Measurements from ENCODE around the gene DBN1.
A peak's percentile ranks its signal among the peaks of the same experiment; 100 is the strongest.

The DBN1 gene

GRCh38 chr5:177507596-177508220 lies 34.3 kb upstream of the DBN1 start:
- H2AFZ ChIP-seq (ENCODE audit: insufficient read depth, low read length, poor library complexity) = no peak overlapping the region
- no CpG with 5 or more reads among the region's 17 CpGs for WGBS (ENCODE audit: extremely low coverage, insufficient coverage, insufficient read length)
- no peak overlapping the region for H3K9ac ChIP-seq (ENCODE audit: low read length)
- H3K4me2 ChIP-seq (ENCODE audit: low read length) = no peak overlapping the region
- no peaks in the 10 kb centered on the region for H3K79me2 ChIP-seq (ENCODE audit: control insufficient read depth, insufficient read depth, low read length, poor library complexity)
- no peak overlapping the region for H3K4me3 ChIP-seq (ENCODE audit: low read depth, low read length)
- H4K12ac ChIP-seq (ENCODE audit: low read depth, low read length) = no peak overlapping the region
- no peak for DNase-seq
- H4K8ac ChIP-seq (ENCODE audit: low read depth, low read length) = no peak overlapping the region
- H3K27me3 ChIP-seq (ENCODE audit: insufficient read depth, low read length) = no peaks in the 10 kb centered on the region
- no peak overlapping the region for H3K27ac ChIP-seq (ENCODE audit: low read depth, low read length)
- H2AK5ac ChIP-seq (ENCODE audit: low read length) = no peak overlapping the region
- no peak overlapping the region for H2BK5ac ChIP-seq (ENCODE audit: low read depth, low read length, poor library complexity)
- no peaks in the 10 kb centered on the region for H3K79me1 ChIP-seq (ENCODE audit: low read length)
- no peak overlapping the region for H4K91ac ChIP-seq (ENCODE audit: low read depth, low read length)
- no peak overlapping the region for H3K14ac ChIP-seq (ENCODE audit: low read length)
- H3K18ac ChIP-seq (ENCODE audit: low read length) = no peak overlapping the region
- no peaks in the 10 kb centered on the region for H3K4me1 ChIP-seq (ENCODE audit: control insufficient read depth in 1 of 2, insufficient read depth in 2 of 2, low read length in 2 of 2)
- H3K23ac ChIP-seq (ENCODE audit: low read length) = no peak overlapping the region
- no peak overlapping the region for H2BK120ac ChIP-seq (ENCODE audit: insufficient read depth, low read length, poor library complexity)
- H3K4ac ChIP-seq (ENCODE audit: low read depth, low read length) = no peak overlapping the region
- no peaks in the 10 kb centered on the region for H3K9me3 ChIP-seq (ENCODE audit: insufficient read depth, low read depth, low read length)
- H2BK12ac ChIP-seq (ENCODE audit: low read length) = no peak overlapping the region
- H3K36me3 ChIP-seq (ENCODE audit: control insufficient read depth in 1 of 2, insufficient read depth in 2 of 2, low read length in 2 of 2) = peaks cover 38 to 48% of the 10 kb centered on the region in 2 experiments

GRCh38 chr5:177507165-177507564 lies 33.7 kb upstream of the DBN1 start:
- Histone ChIP-seq H4K8ac (ENCODE audit: low read depth, low read length) (no peak overlapping the region), H2AFZ (ENCODE audit: insufficient read depth, low read length, poor library complexity) (no peak overlapping the region), H3K79me1 (ENCODE audit: low read length) (no peaks in the 10 kb centered on the region), H3K9ac (ENCODE audit: low read length) (no peak overlapping the region), H2BK5ac (ENCODE audit: low read depth, low read length, poor library complexity) (no peak overlapping the region), H3K27ac (ENCODE audit: low read depth, low read length) (no peak overlapping the region), H3K36me3 (ENCODE audit: control insufficient read depth in 1 of 2, insufficient read depth in 2 of 2, low read length in 2 of 2) (peaks cover 32 to 43% of the 10 kb centered on the region in 2 experiments), H3K4me2 (ENCODE audit: low read length) (no peak overlapping the region), H2AK5ac (ENCODE audit: low read length) (no peak overlapping the region), H3K4me3 (ENCODE audit: low read depth, low read length) (no peak overlapping the region), H3K4ac (ENCODE audit: low read depth, low read length) (no peak overlapping the region), H3K79me2 (ENCODE audit: control insufficient read depth, insufficient read depth, low read length, poor library complexity) (no peaks in the 10 kb centered on the region), H2BK12ac (ENCODE audit: low read length) (no peak overlapping the region), H3K23ac (ENCODE audit: low read length) (no peak overlapping the region), H2BK120ac (ENCODE audit: insufficient read depth, low read length, poor library complexity) (no peak overlapping the region), H3K14ac (ENCODE audit: low read length) (no peak overlapping the region), H3K4me1 (ENCODE audit: control insufficient read depth in 1 of 2, insufficient read depth in 2 of 2, low read length in 2 of 2) (no peaks in the 10 kb centered on the region), H3K18ac (ENCODE audit: low read length) (no peak overlapping the region), H4K91ac (ENCODE audit: low read depth, low read length) (no peak overlapping the region), H4K12ac (ENCODE audit: low read depth, low read length) (no peak overlapping the region), H3K27me3 (ENCODE audit: insufficient read depth, low read length) (no peaks in the 10 kb centered on the region), H3K9me3 (ENCODE audit: insufficient read depth, low read depth, low read length) (no peaks in the 10 kb centered on the region)
- WGBS (ENCODE audit: extremely low coverage, insufficient coverage, insufficient read length) = no CpG with 5 or more reads among the region's 9 CpGs
- DNase-seq = peak; percentile 34 to 75

- H3K18ac ChIP-seq (ENCODE audit: low read length) = no peak overlapping the region
- no peak overlapping the region for H3K4me2 ChIP-seq (ENCODE audit: low read length)
- H3K9ac ChIP-seq (ENCODE audit: low read length) = no peak overlapping the region
- H3K79me1 ChIP-seq (ENCODE audit: low read length) = no peaks in the 10 kb centered on the region
- H3K23ac ChIP-seq (ENCODE audit: low read length) = no peak overlapping the region
- H4K91ac ChIP-seq (ENCODE audit: low read depth, low read length) = no peak overlapping the region
- H3K14ac ChIP-seq (ENCODE audit: low read length) = no peak overlapping the region
- WGBS (ENCODE audit: extremely low coverage, insufficient coverage, insufficient read length) = no CpG with 5 or more reads among the region's 4 CpGs
- no peak overlapping the region for H3K4me3 ChIP-seq (ENCODE audit: low read depth, low read length)
- H3K4ac ChIP-seq (ENCODE audit: low read depth, low read length) = no peak overlapping the region
- H3K4me1 ChIP-seq (ENCODE audit: control insufficient read depth in 1 of 2, insufficient read depth in 2 of 2, low read length in 2 of 2) = no peaks in the 10 kb centered on the region
- H4K12ac ChIP-seq (ENCODE audit: low read depth, low read length) = no peak overlapping the region
- no peaks in the 10 kb centered on the region for H3K9me3 ChIP-seq (ENCODE audit: insufficient read depth, low read depth, low read length)
- no peaks in the 10 kb centered on the region for H3K27me3 ChIP-seq (ENCODE audit: insufficient read depth, low read length)
- no peak overlapping the region for H2BK12ac ChIP-seq (ENCODE audit: low read length)
- no peak overlapping the region for H2BK5ac ChIP-seq (ENCODE audit: low read depth, low read length, poor library complexity)
- H3K36me3 ChIP-seq (ENCODE audit: control insufficient read depth in 1 of 2, insufficient read depth in 2 of 2, low read length in 2 of 2) = peaks cover 12 to 24% of the 10 kb centered on the region in 2 experiments
- H4K8ac ChIP-seq (ENCODE audit: low read depth, low read length) = no peak overlapping the region
- H2AK5ac ChIP-seq (ENCODE audit: low read length) = no peak overlapping the region
- H3K79me2 ChIP-seq (ENCODE audit: control insufficient read depth, insufficient read depth, low read length, poor library complexity) = no peaks in the 10 kb centered on the region
- no peak for DNase-seq
- no peak overlapping the region for H2BK120ac ChIP-seq (ENCODE audit: insufficient read depth, low read length, poor library complexity)
- no peak overlapping the region for H2AFZ ChIP-seq (ENCODE audit: insufficient read depth, low read length, poor library complexity)
- no peak overlapping the region for H3K27ac ChIP-seq (ENCODE audit: low read depth, low read length)
Observed at GRCh38 chr5:177505075-177505474, 31.6 kb upstream of the DBN1 start.

- Histone ChIP-seq H3K4me2 (ENCODE audit: low read length) (no peak overlapping the region), H3K23ac (ENCODE audit: low read length) (no peak overlapping the region), H3K9ac (ENCODE audit: low read length) (no peak overlapping the region), H3K79me2 (ENCODE audit: control insufficient read depth, insufficient read depth, low read length, poor library complexity) (no peaks in the 10 kb centered on the region), H2AFZ (ENCODE audit: insufficient read depth, low read length, poor library complexity) (no peak overlapping the region), H2BK12ac (ENCODE audit: low read length) (no peak overlapping the region), H2BK5ac (ENCODE audit: low read depth, low read length, poor library complexity) (no peak overlapping the region), H3K79me1 (ENCODE audit: low read length) (no peaks in the 10 kb centered on the region), H3K27me3 (ENCODE audit: insufficient read depth, low read length) (no peaks in the 10 kb centered on the region), H4K91ac (ENCODE audit: low read depth, low read length) (no peak overlapping the region), H2AK5ac (ENCODE audit: low read length) (no peak overlapping the region), H4K8ac (ENCODE audit: low read depth, low read length) (no peak overlapping the region), H3K9me3 (ENCODE audit: insufficient read depth, low read depth, low read length) (no peaks in the 10 kb centered on the region), H3K18ac (ENCODE audit: low read length) (no peak overlapping the region), H4K12ac (ENCODE audit: low read depth, low read length) (no peak overlapping the region), H3K4me3 (ENCODE audit: low read depth, low read length) (no peak overlapping the region), H2BK120ac (ENCODE audit: insufficient read depth, low read length, poor library complexity) (no peak overlapping the region), H3K4me1 (ENCODE audit: control insufficient read depth in 1 of 2, insufficient read depth in 2 of 2, low read length in 2 of 2) (no peaks in the 10 kb centered on the region), H3K4ac (ENCODE audit: low read depth, low read length) (no peak overlapping the region), H3K14ac (ENCODE audit: low read length) (no peak overlapping the region), H3K27ac (ENCODE audit: low read depth, low read length) (no peak overlapping the region), H3K36me3 (ENCODE audit: control insufficient read depth in 1 of 2, insufficient read depth in 2 of 2, low read length in 2 of 2) (peaks cover 11 to 20% of the 10 kb centered on the region in 2 experiments)
- no CpG with 5 or more reads among the region's 47 CpGs for WGBS (ENCODE audit: extremely low coverage, insufficient coverage, insufficient read length)
- no peak for DNase-seq
Observed at GRCh38 chr5:177504086-177505056, 30.9 kb upstream of the DBN1 start.
